HepG2 (cell line): Measurements from ENCODE around the gene RNF149. TPM values are rescaled to one million over a fixed set of nuclear protein-coding genes. Genes with fewer than 3 reads are reported as not detected.

Source experiments
- ATAC-seq: fragments of 200-7000 bp; cut with Tn5 transposase; 3 replicates; pipeline ENCODE4 v1.9.1; 2020; ENCODE audit warnings: mild to moderate bottlenecking, moderate library complexity
- BruUV-seq: library from RNA; stranded (reverse); fragments of 400-500 nt; replicated peaks from 2 replicates; lab custom pipeline; 2021; lab: Mats Ljungman, UMichigan
- CTCF ChIA-PET: fragments of 300-600 bp; formaldehyde crosslinking; extraction: SDS; loops from one replicate; lab custom pipeline; 2021; ENCODE audit warnings: low total read pairs, inconsistent platforms, low intra/inter-chr PET ratio; lab: Yijun Ruan, JAX
- POLR2A ChIA-PET: fragments of 350-600 bp; sonication (Branson Sonifier 250); formaldehyde crosslinking; loops from one replicate; lab custom pipeline; 2020; ENCODE audit warnings: antibody characterized with exemption, inconsistent platforms; lab: Yijun Ruan, JAX
- DNase-seq: peaks from one replicate; pipeline ENCODE4 v3.0.0-alpha.2; 2015; ENCODE audit warnings: low spot score
- FAIRE-seq: peaks from 3 replicates; lab custom pipeline; 2011; peaks lifted over from hg19 to GRCh38; lab: Jason Lieb, UNC
- H2AFZ ChIP-seq: one replicate; pipeline ENCODE4 v1.6.1; 2011; ENCODE audit warnings: low read length, inconsistent platforms
- H3K27ac ChIP-seq: fragments of 300-600 bp; 3 replicates; pipeline ENCODE4 v1.8.0; 2011; ENCODE audit warnings: mixed run types, mild to moderate bottlenecking, mixed read lengths, low read length, inconsistent platforms; ENCODE audit not compliant: insufficient read depth; ENCODE audit errors: extremely low read length
- H3K27me3 ChIP-seq, 2 experiments: fragments of 200-600 bp in 1 of 2; 2 replicates in 1 of 2; 3 replicates in 1 of 2; pipeline versions ENCODE4 v1.6.0 to v1.8.0; 2011; ENCODE audit warnings: low read length in 2 of 2, mild to moderate bottlenecking in 2 of 2, moderate library complexity in 2 of 2, inconsistent platforms in 1 of 2; ENCODE audit not compliant: insufficient read depth in 2 of 2, control insufficient read depth in 1 of 2
- H3K36me3 ChIP-seq, 2 experiments: fragments of 200-600 bp in 1 of 2; replicated peaks in 1 of 2; 2 replicates in 1 of 2; 3 replicates in 1 of 2; pipeline versions ENCODE4 v1.5.1 to v1.8.0; 2011; ENCODE audit warnings: low read length in 2 of 2, inconsistent platforms in 1 of 2; ENCODE audit not compliant: insufficient read depth in 2 of 2, control insufficient read depth in 1 of 2
- H3K4me1 ChIP-seq: 2 replicates; pipeline ENCODE4 v1.5.1; 2012; ENCODE audit warnings: low read length, inconsistent platforms; ENCODE audit not compliant: insufficient read depth
- H3K4me2 ChIP-seq: 2 replicates; pipeline ENCODE4 v1.6.0; 2011; ENCODE audit warnings: low read depth, low read length, inconsistent platforms
- H3K4me3 ChIP-seq, 3 experiments: fragments of 200-600 bp in 1 of 3; sonication (generic), shearing (Covaris generic) in 1 of 3; replicated peaks in 1 of 3; 2 replicates each; pipeline ENCODE4 v1.5.1; 2011 to 2016; ENCODE audit warnings: low read length in 3 of 3, inconsistent platforms in 2 of 3, low read depth in 2 of 3, mild to moderate bottlenecking in 2 of 3, control low read depth in 1 of 3, mixed read lengths in 1 of 3; ENCODE audit not compliant: insufficient read depth in 1 of 3
- H3K79me2 ChIP-seq: one replicate; pipeline ENCODE4 v1.6.1; 2011; ENCODE audit warnings: low read length, inconsistent platforms; ENCODE audit not compliant: insufficient read depth
- H3K9ac ChIP-seq: 2 replicates; pipeline ENCODE4 v1.6.0; 2011; ENCODE audit warnings: mild to moderate bottlenecking, low read depth, low read length, inconsistent platforms; ENCODE audit not compliant: insufficient read depth
- H3K9me3 ChIP-seq: 2 replicates; pipeline ENCODE4 v1.5.1; 2012; ENCODE audit warnings: mild to moderate bottlenecking, low read length
- H4K20me1 ChIP-seq: 2 replicates; pipeline ENCODE4 v1.6.0; 2011; ENCODE audit warnings: inconsistent platforms, mild to moderate bottlenecking, low read length, moderate library complexity; ENCODE audit not compliant: insufficient read depth
- CBX5 ChIP-seq: sonication (generic); formaldehyde crosslinking; IDR thresholded peaks from 2 replicates; pipeline ENCODE4 v1.4.0; 2020; ENCODE audit warnings: missing genetic modification reagents, borderline replicate concordance
- KDM3A ChIP-seq: IDR thresholded peaks from 2 replicates; pipeline ENCODE4 v1.6.1; 2018; ENCODE audit warnings: low read depth, missing compliant biosample characterization
- MAFF ChIP-seq: IDR thresholded peaks from 2 replicates; pipeline ENCODE4 v1.6.1; 2011; ENCODE audit warnings: low read depth, low read length, improper control_type of control experiment
- MAFK ChIP-seq, 2 experiments: IDR thresholded peaks in 1 of 2; conservative IDR thresholded peaks in 1 of 2; 2 replicates each; pipeline ENCODE4 v1.6.1; 2011; ENCODE audit warnings: improper control_type of control experiment in 2 of 2, low read length in 2 of 2
- SNAPC2 ChIP-seq: sonication (generic); formaldehyde crosslinking; IDR thresholded peaks from 2 replicates; pipeline ENCODE4 v1.8.1; 2022; ENCODE audit warnings: mild to moderate bottlenecking, missing genetic modification reagents
- SOX6 ChIP-seq, 2 experiments: fragments of 450-650 bp in 1 of 2; sonication (generic) in 1 of 2; formaldehyde crosslinking in 1 of 2; IDR thresholded peaks; 2 replicates each; pipeline versions ENCODE4 v1.4.0 to v1.6.1; 2017 to 2020; ENCODE audit warnings: antibody characterized with exemption in 1 of 2, mild to moderate bottlenecking in 1 of 2, missing genetic modification reagents in 1 of 2
- ZBTB49 ChIP-seq: sonication (generic); formaldehyde crosslinking; IDR thresholded peaks from 2 replicates; pipeline ENCODE4 v1.4.0; 2020; ENCODE audit warnings: missing genetic modification reagents, borderline replicate concordance
- WGBS: methylation state at CpG from one replicate; pipeline ENCODE4 v1.1.6; 2017; ENCODE audit warnings: low lambda C conversion rate; 5-methylcytosine and 5-hydroxymethylcytosine counted together
- in situ Hi-C: cut with HindIII; loops from 2 replicates; pipeline ENCODE4 v1.10.0; 2017; ENCODE audit warnings: low pct_unique_long_range_greater_than_20kb; ENCODE audit not compliant: extremely low pct_ligation_motif_present
- intact Hi-C: fragments of 100-400 bp; cut with micrococcal nuclease; formaldehyde crosslinking; loops from one replicate; pipeline ENCODE4 v1.10.0; 2022; ENCODE audit not compliant: unreplicated experiment
- polyA plus RNA-seq, 8 experiments: library from polyadenylated mRNA; depleted of rRNA in 3 of 8; stranded (reverse) in 7 of 8; unstranded in 1 of 8; fragments of >200 nt; fragmentation: Illumina TruSeq in 4 of 8; extraction: Trizol in 4 of 8; gene quantifications; 2 replicates each; pipeline versions ENCODE4 v1.2.1 to v1.2.3, GENCODE V29; 2011 to 2016; ENCODE audit warnings: low read depth in 4 of 8, missing spikeins in 1 of 8, mixed read lengths in 1 of 8; ENCODE audit not compliant: insufficient read depth in 1 of 8
- total RNA-seq, 5 experiments: library from RNA; depleted of rRNA; stranded (reverse); fragments of >200 nt; fragmentation: Illumina TruSeq; extraction: Trizol; gene quantifications; 2 replicates each; pipeline ENCODE4 v1.2.3, GENCODE V29; 2016; ENCODE audit warnings: low read depth in 1 of 5

Gene RNF149
- total and polyA plus RNA-seq, 2 of the 13 experiments (the other 11 are each of a cell fraction or from before 2014, with no cell fraction given), result 87.6 to 109 TPM

GRCh38 chr2:101232770-101233169 is 75.7 kb downstream of the RNF149 start (continued):
- TF ChIP-seq SNAPC2, result no peak

GRCh38 chr2:101231937-101232730 is 76.4 kb downstream of the RNF149 start:
- POLR2A ChIA-PET, result interaction anchor here (0.8 to 2.0 kb wide), 5 partner anchors 8 to 81 kb away, joined by 3 to 18 read pairs (median 4); partner anchors contain the start of genes CNOT11, RNF149 and TBC1D8

DNA sequence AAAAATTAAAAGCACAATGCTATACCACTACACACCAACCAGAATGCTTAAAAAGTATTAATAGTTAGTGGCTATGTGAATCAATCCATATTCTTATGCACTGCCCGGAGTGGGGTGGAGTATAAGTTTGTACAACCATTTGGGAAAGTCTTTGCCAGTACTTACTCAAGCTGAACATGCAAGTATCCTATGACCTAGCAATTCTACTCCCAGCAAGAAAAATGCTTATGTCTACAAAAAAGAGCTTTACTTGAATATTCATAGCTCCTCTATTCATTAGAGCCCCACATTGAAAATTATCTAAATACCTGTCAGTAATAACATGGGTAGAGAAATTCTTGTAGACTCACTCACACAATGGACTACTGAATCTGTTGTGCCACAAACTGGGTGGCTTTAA is 77.3 kb downstream of the RNF149 start:
- POLR2A ChIA-PET, result interaction anchor here (1.1 to 2.0 kb wide), 6 partner anchors 9 to 768 kb away, joined by 3 to 18 read pairs (median 5); partner anchors contain the start of genes CNOT11 and RPL31
- no peak for FAIRE-seq
- TF ChIP-seq MAFF, result peak; percentile 74
- TF ChIP-seq MAFK (conservative IDR thresholded peaks at IDR 0.05 in 1 of 2, IDR thresholded peaks at IDR 0.05 in 1 of 2; ENCODE audit: low read length in 2 of 2), result peak; percentile 72 to 74
- TF ChIP-seq SOX6 (IDR thresholded peaks at IDR 0.05), result no peak
- no peak for TF ChIP-seq SOX6 (CRISPR knock-in tag; IDR thresholded peaks at IDR 0.05)
- TF ChIP-seq ZBTB49 (CRISPR knock-in tag), result no peak
- no peak for TF ChIP-seq CBX5
- TF ChIP-seq, all 625 proteins: peak for 2
- Histone ChIP-seq H3K36me3 (no peaks in the 10 kb centered on the region), H3K9me3 (peaks cover 25% of the 10 kb centered on the region), H3K4me3 (no peak overlapping the region), H2AFZ (no peak overlapping the region), H3K4me2 (peak overlapping the region; percentile 37; the same call in 1 of the 2 replicates), H3K27ac (peak overlapping the region; percentile 47), H3K27me3 (no peaks in the 10 kb centered on the region), H3K79me2 (no peaks in the 10 kb centered on the region), H3K4me1 (peaks cover 59% of the 10 kb centered on the region), H4K20me1 (no peaks in the 10 kb centered on the region), H3K9ac (no peak overlapping the region)
- DNase-seq, result no peak
- CTCF ChIA-PET, result no interaction called here
- in situ Hi-C loops (no loop called here), intact Hi-C loops (no loop called here)
- ATAC-seq, result no peak
- no TSS peak for BruUV-seq
- 96% methylated on average over 1 of the region's 1 CpG for WGBS

More at GRCh38 chr2:101231937-101232730, 76.4 kb downstream of the RNF149 start:
- peaks cover 59% of the 10 kb centered on the region for H3K4me1 ChIP-seq
- no peaks in the 10 kb centered on the region for H3K36me3 ChIP-seq
- H3K4me3 ChIP-seq, result no peak overlapping the region
- no TSS peak for BruUV-seq
- H3K27me3 ChIP-seq, result no peaks in the 10 kb centered on the region
- ATAC-seq (no peak), DNase-seq (no peak), FAIRE-seq (no peak)
- CTCF ChIA-PET, result no interaction called here
- 95% methylated on average over 6 of the region's 6 CpGs for WGBS
- H3K4me2 ChIP-seq, result no peak overlapping the region
- no peaks in the 10 kb centered on the region for H4K20me1 ChIP-seq
- no peak for TF ChIP-seq KDM3A (CRISPR knock-in tag)
- intact Hi-C loops, result no loop called here
- H3K9me3 ChIP-seq, result peaks cover 27% of the 10 kb centered on the region
- H2AFZ ChIP-seq, result no peak overlapping the region
- H3K27ac ChIP-seq, result no peak overlapping the region
- no peak overlapping the region for H3K9ac ChIP-seq
- H3K79me2 ChIP-seq, result no peaks in the 10 kb centered on the region
- in situ Hi-C loops, result no loop called here
